ENCODE data around the gene SND1.

SND1 gene

DNA sequence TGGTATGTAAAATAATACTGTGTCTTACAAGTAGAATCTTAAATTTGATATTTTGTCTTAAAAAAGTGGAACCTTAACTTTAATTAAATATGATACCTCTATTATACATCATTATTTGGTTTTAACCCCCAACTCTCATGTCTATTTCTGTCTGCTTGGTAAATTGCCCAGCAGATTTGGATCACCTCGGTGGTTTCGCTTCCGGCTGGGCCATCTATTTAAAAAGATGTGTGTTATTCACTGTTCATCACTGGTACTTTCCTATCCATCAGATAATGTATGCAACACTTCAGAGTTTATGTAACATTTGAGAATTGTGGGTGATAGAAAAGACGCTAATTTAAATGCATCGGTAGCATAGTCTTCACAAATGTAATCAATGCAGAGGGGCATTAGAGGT, 119.7 kb downstream of the SND1 start:
- TF ChIP-seq, protein P1, sequence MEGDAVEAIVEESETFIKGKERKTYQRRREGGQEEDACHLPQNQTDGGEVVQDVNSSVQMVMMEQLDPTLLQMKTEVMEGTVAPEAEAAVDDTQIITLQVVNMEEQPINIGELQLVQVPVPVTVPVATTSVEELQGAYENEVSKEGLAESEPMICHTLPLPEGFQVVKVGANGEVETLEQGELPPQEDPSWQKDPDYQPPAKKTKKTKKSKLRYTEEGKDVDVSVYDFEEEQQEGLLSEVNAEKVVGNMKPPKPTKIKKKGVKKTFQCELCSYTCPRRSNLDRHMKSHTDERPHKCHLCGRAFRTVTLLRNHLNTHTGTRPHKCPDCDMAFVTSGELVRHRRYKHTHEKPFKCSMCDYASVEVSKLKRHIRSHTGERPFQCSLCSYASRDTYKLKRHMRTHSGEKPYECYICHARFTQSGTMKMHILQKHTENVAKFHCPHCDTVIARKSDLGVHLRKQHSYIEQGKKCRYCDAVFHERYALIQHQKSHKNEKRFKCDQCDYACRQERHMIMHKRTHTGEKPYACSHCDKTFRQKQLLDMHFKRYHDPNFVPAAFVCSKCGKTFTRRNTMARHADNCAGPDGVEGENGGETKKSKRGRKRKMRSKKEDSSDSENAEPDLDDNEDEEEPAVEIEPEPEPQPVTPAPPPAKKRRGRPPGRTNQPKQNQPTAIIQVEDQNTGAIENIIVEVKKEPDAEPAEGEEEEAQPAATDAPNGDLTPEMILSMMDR (IDR thresholded peaks at IDR 0.05): no peak

DNA sequence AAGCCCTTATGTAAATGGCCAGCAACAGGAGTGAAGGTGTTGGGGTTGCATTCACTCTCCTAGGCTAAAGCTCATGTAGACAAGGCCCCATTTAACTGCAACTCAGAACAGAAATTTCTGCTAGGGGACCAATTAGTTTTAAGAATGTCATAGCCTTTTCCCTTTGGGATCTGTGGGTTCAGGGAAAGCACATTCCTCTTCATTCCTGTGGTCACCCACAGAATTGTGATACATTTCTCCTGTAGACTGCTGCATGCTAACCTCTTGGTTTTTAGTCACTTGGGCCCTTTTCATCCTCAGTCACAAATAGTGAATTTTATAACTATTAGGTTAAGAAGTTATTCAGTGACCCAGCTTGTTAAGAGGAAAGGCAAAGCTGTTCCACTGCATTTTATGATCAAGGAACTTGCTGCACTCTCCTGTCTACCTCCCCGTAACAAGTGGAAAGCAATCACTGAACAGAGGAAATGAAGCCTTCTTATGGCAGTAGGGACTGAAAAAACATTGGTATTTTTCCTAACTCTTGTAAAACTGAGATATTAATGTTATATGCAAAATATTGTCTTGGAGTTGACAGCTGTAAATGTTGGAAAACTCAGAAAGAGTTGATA, 124.9 kb downstream of the SND1 start:
- TF ChIP-seq, protein P1 (IDR thresholded peaks at IDR 0.05): no peak

DNA sequence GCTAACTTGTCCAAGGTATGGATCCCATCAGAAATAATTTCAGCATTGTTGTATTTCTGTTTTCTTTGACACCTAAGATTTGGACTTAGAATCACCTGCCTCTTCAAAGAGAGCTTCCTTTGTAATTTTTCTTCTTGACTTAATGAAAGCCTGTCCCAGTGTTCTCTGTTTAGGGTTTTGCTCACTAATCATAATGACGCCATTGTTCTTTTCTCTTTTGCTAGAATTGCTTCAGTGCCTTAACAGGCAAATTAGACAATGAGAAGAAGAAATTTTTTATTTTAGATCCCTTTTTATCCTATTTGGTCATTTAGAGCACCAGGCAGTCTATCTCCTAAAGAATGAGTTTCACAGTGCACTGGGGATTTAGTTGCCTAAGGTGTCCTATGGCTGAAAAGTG, 128.5 kb downstream of the SND1 start:
- TF ChIP-seq, protein P1 (IDR thresholded peaks at IDR 0.05): no peak

DNA sequence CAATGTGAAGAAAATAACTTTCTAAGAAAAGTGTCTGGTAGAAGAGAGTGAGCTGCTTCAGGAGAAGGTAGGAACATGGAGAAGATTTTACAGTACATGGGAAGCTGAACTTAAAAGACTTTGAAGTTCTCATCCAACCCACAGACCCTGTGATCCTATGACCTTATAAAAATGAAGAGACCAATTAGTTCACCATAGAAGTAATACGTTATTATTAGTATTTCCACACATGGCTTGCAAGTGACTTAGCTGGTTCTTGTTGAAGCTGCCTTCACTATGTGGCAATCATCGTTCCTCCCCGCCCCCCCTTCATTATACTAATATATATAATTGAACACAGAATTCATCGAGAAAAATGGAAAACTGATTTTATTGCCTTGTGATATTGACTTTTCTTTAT, 129.1 kb downstream of the SND1 start:
- TF ChIP-seq, protein P1 (IDR thresholded peaks at IDR 0.05): no peak

DNA sequence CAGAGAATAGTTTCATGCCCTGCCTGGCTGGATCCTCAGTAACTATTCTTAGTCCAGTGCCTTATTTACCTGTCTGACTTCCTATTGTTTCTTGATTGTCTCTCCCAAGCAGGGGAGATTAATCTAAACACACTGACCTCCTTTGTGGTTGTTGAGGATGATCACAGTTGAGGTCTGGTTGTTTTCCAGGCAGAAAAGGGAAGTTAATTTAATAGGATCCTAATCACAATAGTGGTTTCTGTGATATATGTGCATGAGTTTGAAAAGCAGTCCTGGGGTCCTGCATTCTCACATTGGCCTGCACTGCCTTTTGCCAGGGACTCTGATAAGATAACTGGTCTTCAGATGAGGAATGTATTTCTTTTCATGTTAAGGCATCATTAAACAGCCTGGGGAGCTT, 130.1 kb downstream of the SND1 start:
- TF ChIP-seq, protein P1 (IDR thresholded peaks at IDR 0.05): no peak

DNA sequence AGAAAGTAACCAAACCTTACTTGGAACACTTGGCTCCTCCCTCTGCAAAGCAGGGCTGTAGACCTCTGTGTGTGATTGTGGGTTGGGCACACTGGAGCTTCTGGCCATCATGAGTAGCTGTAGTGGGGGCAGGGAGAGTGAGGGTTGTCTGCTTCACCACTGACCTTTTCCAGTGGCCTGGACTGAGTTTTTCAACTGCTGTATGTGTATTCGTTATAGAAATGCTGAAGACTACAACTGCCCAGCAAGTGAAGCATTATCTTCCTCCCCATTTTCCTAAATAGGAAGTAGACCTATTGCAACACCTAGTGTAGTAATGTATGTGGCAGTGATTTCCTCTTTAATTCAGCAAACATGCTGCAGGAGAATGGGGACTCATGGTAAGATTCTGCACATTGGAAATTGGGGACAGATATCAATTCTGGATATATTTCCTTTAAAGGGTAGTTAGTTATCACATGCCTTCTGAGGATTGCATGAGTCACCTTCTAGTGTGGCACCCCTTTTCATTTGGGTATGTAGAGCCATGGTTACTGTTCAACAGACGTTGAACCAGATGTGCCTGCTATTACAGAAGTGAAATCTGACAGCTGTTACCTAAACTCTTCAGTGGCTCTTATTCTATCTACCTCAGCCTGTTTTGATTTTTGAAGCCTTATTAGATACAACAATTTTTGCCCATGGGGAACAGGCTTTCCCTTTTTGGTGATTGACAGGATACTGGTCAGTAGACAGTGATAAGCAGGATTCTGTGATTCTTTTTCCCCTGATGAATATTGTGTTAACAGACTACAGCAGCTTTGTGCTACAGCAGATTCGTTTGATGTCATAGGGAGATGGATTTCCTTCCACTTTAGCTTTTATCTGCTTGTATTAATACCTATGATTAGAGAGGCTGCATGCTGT, 130.9 kb downstream of the SND1 start:
- TF ChIP-seq, protein P1 (IDR thresholded peaks at IDR 0.05): no peak

DNA sequence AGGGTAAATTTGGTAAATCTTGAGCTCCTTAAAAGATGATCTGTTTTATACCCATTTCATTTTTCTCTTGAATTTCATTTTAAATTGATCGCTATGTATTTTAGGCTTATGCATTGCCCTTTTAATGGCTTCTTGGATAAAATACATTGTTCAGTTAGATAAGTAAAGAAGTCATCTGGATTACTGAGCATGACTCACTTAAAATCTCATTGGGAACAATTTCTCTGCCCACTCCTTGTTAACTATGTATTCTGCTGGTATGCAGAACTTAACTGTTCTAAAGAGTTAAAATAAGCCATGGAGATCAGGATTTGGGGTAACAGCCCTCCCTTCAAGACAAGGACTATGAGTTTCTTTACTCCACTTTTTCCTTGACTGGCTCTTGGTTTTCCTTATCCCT, 134.2 kb downstream of the SND1 start:
- TF ChIP-seq, protein P1 (IDR thresholded peaks at IDR 0.05): no peak

Data from LNCAP (cell line).